SK-N-SH (cell line): ENCODE data around the gene HSPE1.

Experiments
- ELF1 ChIP-seq: IDR thresholded peaks from 2 replicates; pipeline ENCODE4 v1.4.0; 2012
- FOSL2 ChIP-seq: IDR thresholded peaks from 2 replicates; pipeline ENCODE4 v1.4.0; 2012; ENCODE audit warnings: low read depth, mild to moderate bottlenecking, moderate library complexity, borderline replicate concordance
- FOXJ3 ChIP-seq: sonication (generic); formaldehyde crosslinking; IDR thresholded peaks from 2 replicates; pipeline ENCODE4 v1.5.1; 2020; ENCODE audit warnings: mild to moderate bottlenecking, missing genetic modification reagents
- FOXM1 ChIP-seq: IDR thresholded peaks from 2 replicates; pipeline ENCODE4 v1.4.0; 2012; ENCODE audit warnings: low read depth, mild to moderate bottlenecking
- GABPA ChIP-seq: IDR thresholded peaks from 2 replicates; pipeline ENCODE4 v1.4.0; 2012; ENCODE audit warnings: low read depth, mild to moderate bottlenecking
- JUND ChIP-seq: IDR thresholded peaks from 2 replicates; pipeline ENCODE4 v1.4.0; 2012
- MAX ChIP-seq: IDR thresholded peaks from 2 replicates; pipeline ENCODE4 v1.4.0; 2012; ENCODE audit warnings: low read depth
- NFIC ChIP-seq: IDR thresholded peaks from 2 replicates; pipeline ENCODE4 v1.4.0; 2012; ENCODE audit warnings: borderline replicate concordance
- POLR2AphosphoS5 ChIP-seq: IDR thresholded peaks from 2 replicates; pipeline ENCODE4 v1.6.1; 2012; ENCODE audit warnings: low read depth, low read length
- RAD21 ChIP-seq: IDR thresholded peaks from 2 replicates; pipeline ENCODE4 v1.6.1; 2012; ENCODE audit warnings: mild to moderate bottlenecking, low read length
- RFX5 ChIP-seq: IDR thresholded peaks from 2 replicates; pipeline ENCODE4 v1.6.1; 2012; ENCODE audit warnings: mild to moderate bottlenecking, improper control_type of control experiment, low read length
- ZBTB33 ChIP-seq: IDR thresholded peaks from 2 replicates; pipeline ENCODE4 v1.4.0; 2012; ENCODE audit warnings: low read depth, borderline replicate concordance
- TF ChIP-seq, protein P1 (sequence below): fragments of 200-600 bp; sonication (generic); IDR thresholded peaks from 2 replicates; pipeline ENCODE4 v1.6.1; 2017; ENCODE audit warnings: antibody characterized with exemption, mild to moderate bottlenecking, moderate library complexity

- TF ChIP-seq, protein P1, sequence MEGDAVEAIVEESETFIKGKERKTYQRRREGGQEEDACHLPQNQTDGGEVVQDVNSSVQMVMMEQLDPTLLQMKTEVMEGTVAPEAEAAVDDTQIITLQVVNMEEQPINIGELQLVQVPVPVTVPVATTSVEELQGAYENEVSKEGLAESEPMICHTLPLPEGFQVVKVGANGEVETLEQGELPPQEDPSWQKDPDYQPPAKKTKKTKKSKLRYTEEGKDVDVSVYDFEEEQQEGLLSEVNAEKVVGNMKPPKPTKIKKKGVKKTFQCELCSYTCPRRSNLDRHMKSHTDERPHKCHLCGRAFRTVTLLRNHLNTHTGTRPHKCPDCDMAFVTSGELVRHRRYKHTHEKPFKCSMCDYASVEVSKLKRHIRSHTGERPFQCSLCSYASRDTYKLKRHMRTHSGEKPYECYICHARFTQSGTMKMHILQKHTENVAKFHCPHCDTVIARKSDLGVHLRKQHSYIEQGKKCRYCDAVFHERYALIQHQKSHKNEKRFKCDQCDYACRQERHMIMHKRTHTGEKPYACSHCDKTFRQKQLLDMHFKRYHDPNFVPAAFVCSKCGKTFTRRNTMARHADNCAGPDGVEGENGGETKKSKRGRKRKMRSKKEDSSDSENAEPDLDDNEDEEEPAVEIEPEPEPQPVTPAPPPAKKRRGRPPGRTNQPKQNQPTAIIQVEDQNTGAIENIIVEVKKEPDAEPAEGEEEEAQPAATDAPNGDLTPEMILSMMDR: no peak
- no peak for TF ChIP-seq POLR2AphosphoS5
- no peak for TF ChIP-seq RFX5
- no peak for TF ChIP-seq MAX
- no peak for TF ChIP-seq NFIC
- no peak for TF ChIP-seq FOXJ3
- no peak for TF ChIP-seq JUND
- no peak for TF ChIP-seq GABPA
- TF ChIP-seq FOXM1: no peak
- no peak for TF ChIP-seq ZBTB33
- TF ChIP-seq ELF1: no peak
- no peak for TF ChIP-seq FOSL2
- TF ChIP-seq RAD21: no peak
These were observed 44.8 kb upstream of the HSPE1 start for GRCh38 chr2:197455428-197455827.
